HG03460 (cell line): ENCODE results near the gene ZBTB48.
"Not testable (repeated sequence)": the region's sequence is repeated elsewhere in the genome, so short reads cannot be mapped to it uniquely, and the experiment has no call there.

ENCODE experiments used
- ATAC-seq: cut with Tn5 transposase; IDR thresholded peaks from one replicate; pipeline ENCODE4 v1.9.1; 2021; ENCODE audit not compliant: unreplicated experiment

Gene ZBTB48

GRCh38 chr1:6631058-6631457 is 51.3 kb downstream of the ZBTB48 start:
- ATAC-seq: no peak

GRCh38 chr1:6632588-6633514 is 53.1 kb downstream of the ZBTB48 start:
- no peak for ATAC-seq

GRCh38 chr1:6634371-6635052 is 54.7 kb downstream of the ZBTB48 start:
- ATAC-seq: no peak

- ATAC-seq: no peak
Observed at GRCh38 chr1:6635161-6635909, 55.5 kb downstream of the ZBTB48 start.

GRCh38 chr1:6635910-6636760 is 56.3 kb downstream of the ZBTB48 start:
- ATAC-seq: no peak

- ATAC-seq: not testable (repeated sequence)
Observed at GRCh38 chr1:6636778-6637177, 57.0 kb downstream of the ZBTB48 start.

- no peak for ATAC-seq
Observed at GRCh38 chr1:6637770-6638169, 58.0 kb downstream of the ZBTB48 start.

GRCh38 chr1:6638226-6638625 is 58.4 kb downstream of the ZBTB48 start:
- no peak for ATAC-seq
